IPS-18c (cell line): ENCODE data around the gene BMX.

Source experiments
- H3K4me3 ChIP-seq: 2 replicates; pipeline ENCODE4 v1.7.0; 2013; ENCODE audit warnings: low read depth, mild to moderate bottlenecking, low read length, moderate library complexity; ENCODE audit not compliant: insufficient read depth
- H3K9me3 ChIP-seq: one replicate; pipeline ENCODE4 v1.6.1; 2013; ENCODE audit warnings: mild to moderate bottlenecking, low read length, moderate library complexity; ENCODE audit not compliant: control insufficient read depth, insufficient read depth

Gene BMX

GRCh38 chrX:15498741-15499140, 1.9 kb upstream of the BMX start:
- H3K9me3 ChIP-seq: no peaks in the 10 kb centered on the region
- no peak overlapping the region for H3K4me3 ChIP-seq

GRCh38 chrX:15499976-15500375, 631 bp upstream of the BMX start:
- Histone ChIP-seq H3K9me3 (no peaks in the 10 kb centered on the region), H3K4me3 (no peak overlapping the region)

DNA sequence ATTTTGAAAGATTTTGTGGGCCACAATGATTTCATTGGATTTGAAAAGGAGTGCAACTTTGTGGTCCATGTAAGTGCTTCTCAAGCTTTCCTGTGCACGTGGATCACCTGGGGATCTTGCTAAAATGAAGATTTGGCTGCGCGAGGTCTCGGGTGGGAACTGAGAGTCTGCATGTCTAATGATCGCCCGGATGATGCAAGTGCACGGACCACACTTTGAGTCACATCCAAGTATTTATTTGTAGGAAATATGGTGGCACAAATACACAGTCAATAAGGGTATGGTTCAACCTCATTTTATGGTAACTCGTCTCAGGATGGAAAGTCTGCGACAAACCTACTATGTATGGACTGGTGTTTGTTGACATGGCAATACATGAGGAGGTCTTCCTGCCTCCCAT, 899 bp downstream of the BMX start:
- H3K4me3 ChIP-seq: no peak overlapping the region
- no peaks in the 10 kb centered on the region for H3K9me3 ChIP-seq

DNA sequence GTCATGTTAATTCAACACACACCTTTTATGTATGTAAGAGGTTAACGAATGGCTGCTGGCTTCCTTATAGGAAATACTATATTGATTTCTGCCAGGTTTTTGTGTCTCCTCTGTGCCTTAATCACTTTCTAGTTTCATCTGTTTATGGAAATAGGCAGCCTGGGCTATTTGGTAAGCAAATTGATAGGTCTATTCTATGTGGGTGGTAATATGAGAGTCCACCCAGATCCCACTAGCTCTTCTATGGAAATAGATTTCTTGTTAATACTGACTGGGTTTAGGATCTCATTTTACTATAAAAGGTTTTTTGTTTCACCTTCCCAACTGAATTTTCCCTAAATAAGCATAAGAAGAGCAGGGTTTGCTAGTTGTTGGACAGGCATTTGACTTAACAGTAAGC, 4.1 kb downstream of the BMX start:
- H3K9me3 ChIP-seq: no peaks in the 10 kb centered on the region
- H3K4me3 ChIP-seq: no peak overlapping the region

- no peaks in the 10 kb centered on the region for H3K9me3 ChIP-seq
- H3K4me3 ChIP-seq: no peak overlapping the region
These were observed 4.5 kb downstream of the BMX start for GRCh38 chrX:15505101-15505500.

- Histone ChIP-seq H3K4me3 (no peak overlapping the region), H3K9me3 (no peaks in the 10 kb centered on the region)
These were observed 6.4 kb downstream of the BMX start for GRCh38 chrX:15507005-15507404.

DNA sequence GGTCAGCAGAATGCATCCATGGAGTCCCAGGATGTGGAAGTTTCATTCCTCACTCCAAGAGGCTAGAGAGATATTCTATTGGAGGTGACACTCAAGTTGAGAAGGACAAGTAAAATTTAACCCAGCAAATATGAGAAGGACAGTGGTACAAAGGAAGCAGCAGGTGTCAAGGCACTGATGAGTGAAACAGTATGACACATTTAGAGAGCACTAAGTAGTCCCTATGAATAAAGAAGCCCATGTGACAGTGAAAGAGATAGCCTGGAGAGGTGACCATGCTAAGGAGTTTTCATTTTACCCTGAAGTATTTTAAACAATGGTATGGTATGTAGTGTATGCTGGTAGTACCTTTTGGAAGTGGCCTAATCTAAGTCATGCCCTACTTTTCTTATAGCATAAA, 9.2 kb downstream of the BMX start:
- H3K9me3 ChIP-seq: no peaks in the 10 kb centered on the region
- H3K4me3 ChIP-seq: no peak overlapping the region

DNA sequence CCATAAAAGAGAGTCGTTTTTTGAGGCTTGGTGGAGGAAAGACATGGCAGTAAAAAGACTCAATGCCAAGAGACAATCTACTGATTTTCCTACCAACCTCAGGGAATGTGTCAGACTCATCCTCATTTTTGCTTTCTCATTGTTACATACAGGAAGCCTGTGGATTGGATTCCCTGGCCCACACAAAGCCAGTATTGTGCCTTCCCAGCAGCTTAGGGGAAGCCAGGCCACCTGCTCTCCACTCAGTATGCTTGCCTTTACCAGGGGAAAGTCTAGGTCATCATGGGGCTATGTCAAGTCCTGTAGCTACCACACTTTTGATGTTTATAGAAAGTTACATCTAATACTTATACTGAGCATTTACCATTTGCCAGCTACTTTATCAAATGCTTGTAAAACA, 11.0 kb downstream of the BMX start:
- Histone ChIP-seq H3K4me3 (no peak overlapping the region), H3K9me3 (no peaks in the 10 kb centered on the region)

GRCh38 chrX:15512401-15512965, 11.9 kb downstream of the BMX start:
- H3K4me3 ChIP-seq: no peak overlapping the region
- no peaks in the 10 kb centered on the region for H3K9me3 ChIP-seq

- no peaks in the 10 kb centered on the region for H3K9me3 ChIP-seq
- H3K4me3 ChIP-seq: no peak overlapping the region
These were observed 13.7 kb downstream of the BMX start for GRCh38 chrX:15514279-15514678.

DNA sequence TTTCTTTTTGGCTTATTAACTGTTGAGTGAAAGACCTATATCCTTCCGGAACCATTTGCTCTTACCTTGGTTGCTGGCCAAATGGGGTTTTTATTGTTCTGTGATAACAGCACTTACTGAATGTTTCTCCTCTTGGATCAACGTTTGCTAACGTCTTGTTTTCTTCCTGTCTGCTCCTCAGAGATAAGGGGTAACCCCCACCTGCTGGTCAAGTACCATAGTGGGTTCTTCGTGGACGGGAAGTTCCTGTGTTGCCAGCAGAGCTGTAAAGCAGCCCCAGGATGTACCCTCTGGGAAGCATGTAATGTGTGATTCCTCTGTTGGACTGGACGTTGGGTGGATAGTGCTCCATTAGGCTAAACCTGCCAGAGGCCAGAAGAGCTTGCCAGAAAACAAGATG, 15.3 kb downstream of the BMX start:
- H3K4me3 ChIP-seq: no peak overlapping the region
- no peaks in the 10 kb centered on the region for H3K9me3 ChIP-seq

- Histone ChIP-seq H3K9me3 (no peaks in the 10 kb centered on the region), H3K4me3 (no peak overlapping the region)
These were observed 21.9 kb downstream of the BMX start for GRCh38 chrX:15522464-15522863.

- Histone ChIP-seq H3K9me3 (no peaks in the 10 kb centered on the region), H3K4me3 (no peak overlapping the region)
These were observed 22.5 kb downstream of the BMX start for GRCh38 chrX:15523088-15523487.

- H3K4me3 ChIP-seq: no peak overlapping the region
- H3K9me3 ChIP-seq: no peaks in the 10 kb centered on the region
These were observed 23.8 kb downstream of the BMX start for GRCh38 chrX:15524417-15524816.

- Histone ChIP-seq H3K4me3 (no peak overlapping the region), H3K9me3 (no peaks in the 10 kb centered on the region)
These were observed 25.2 kb downstream of the BMX start for GRCh38 chrX:15525664-15526416.

DNA sequence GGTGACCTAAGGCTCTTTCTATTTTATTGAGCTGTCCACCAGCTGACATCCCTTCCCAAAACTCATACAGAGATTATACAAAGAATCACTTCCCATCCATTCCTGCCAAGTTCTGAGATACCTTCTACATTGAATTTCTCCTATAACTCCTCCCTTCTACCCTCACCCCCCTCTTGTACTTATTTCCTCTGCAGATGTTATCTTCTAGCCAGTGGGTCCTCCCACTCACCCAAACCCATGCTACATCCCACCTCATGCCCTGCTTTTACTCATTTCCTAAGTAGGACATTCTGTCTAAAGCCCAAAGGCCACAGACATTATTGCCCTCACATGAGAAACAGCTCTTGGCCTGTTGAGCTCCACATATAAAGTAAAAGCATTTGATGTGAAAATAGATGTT, 28.6 kb downstream of the BMX start:
- H3K9me3 ChIP-seq: no peaks in the 10 kb centered on the region
- no peak overlapping the region for H3K4me3 ChIP-seq

- no peaks in the 10 kb centered on the region for H3K9me3 ChIP-seq
- no peak overlapping the region for H3K4me3 ChIP-seq
These were observed 29.7 kb downstream of the BMX start for GRCh38 chrX:15530318-15530717.

DNA sequence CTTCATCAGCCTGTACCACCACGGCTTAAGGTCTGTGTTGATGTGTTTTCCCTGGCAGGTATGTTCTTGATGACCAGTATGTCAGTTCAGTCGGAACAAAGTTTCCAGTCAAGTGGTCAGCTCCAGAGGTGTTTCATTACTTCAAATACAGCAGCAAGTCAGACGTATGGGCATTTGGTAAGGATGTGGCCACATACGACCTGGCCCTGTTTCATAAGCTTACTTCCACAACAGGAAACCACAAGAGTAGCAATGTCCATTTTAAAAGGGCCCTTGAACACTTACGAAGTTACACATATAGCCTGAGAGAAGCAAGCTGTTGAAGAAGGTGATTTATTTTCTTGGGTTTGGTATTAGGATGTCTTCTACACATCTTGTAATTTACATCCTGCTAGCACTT, 46.1 kb downstream of the BMX start:
- Histone ChIP-seq H3K9me3 (no peaks in the 10 kb centered on the region), H3K4me3 (no peak overlapping the region)

GRCh38 chrX:15547356-15547755, 46.7 kb downstream of the BMX start:
- Histone ChIP-seq H3K4me3 (no peak overlapping the region), H3K9me3 (no peaks in the 10 kb centered on the region)
